GM18861 (cell line): ENCODE results near the gene LGI4.
"Not testable (repeated sequence)": the region's sequence is repeated elsewhere in the genome, so short reads cannot be mapped to it uniquely, and the experiment has no call there.

Experiments used
- ATAC-seq: cut with Tn5 transposase; IDR thresholded peaks from one replicate; pipeline ENCODE4 v1.9.1; 2021; ENCODE audit not compliant: unreplicated experiment

The LGI4 gene

DNA sequence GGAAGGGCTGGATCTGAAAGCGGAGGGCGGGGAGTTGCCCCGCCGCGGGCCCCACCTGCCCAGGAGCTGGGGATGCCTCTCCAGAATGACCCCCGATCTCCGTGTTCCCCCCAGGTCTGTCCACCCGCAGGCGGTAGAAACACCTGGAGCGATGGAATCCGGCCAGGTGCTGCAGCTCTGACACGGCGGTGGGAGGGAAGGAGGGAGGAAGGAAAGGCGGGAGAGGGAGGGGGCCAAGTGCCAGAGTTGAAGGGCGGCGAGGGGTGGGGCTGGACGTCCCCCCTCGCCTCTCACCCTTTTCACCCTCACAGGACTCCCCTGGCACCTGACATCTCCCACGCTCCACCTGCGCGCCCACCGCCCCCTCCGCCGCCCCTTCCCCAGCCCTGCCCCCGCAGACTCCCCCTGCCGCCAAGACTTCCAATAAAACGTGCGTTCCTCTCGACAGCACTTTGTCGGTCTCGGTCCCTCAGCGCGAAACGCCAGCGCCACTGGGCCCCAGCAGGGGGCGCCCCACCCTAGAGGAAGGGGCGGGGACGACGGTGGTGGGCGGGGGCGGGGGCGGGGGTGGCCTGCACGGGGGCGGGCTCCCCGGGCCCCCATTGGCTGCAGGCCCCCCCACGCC lies 7.9 kb upstream of the LGI4 start:
- no peak for ATAC-seq

DNA sequence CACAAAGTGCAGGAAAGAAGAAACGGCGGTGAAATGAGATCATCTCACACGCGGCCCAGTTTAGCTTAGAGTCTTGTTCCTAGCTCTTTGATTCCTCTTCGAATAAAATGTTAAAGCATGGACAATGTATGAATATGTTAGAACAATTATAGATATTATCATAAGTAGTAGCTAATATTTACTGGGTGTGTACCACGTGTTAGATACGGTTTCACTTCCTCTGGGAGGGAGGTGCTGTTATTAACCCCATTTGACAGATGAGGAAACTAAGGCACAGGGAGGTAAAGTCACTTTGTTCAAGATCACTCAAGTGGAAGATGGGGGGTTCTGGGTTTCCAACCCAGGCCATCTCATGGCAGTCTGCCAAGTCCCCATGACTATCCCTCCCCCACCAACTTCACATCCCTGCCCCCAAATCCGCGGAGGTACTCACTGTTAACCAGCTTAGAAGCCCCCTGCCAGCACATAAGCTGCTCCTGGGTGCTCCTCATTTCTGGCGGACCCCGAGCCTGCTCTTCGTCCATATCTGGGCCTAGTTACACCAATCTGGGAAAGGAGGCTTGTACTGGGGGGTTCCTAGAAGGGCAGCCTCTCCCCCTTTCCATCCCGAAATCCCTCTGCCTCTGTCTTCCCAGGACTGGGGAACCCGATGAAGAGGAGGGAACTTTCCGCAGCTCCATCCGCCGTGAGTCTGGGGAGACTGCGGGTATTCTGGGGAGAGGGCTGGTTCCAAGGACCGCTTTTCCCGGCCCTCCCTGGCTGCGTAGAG lies 7.2 kb upstream of the LGI4 start:
- no peak for ATAC-seq

DNA sequence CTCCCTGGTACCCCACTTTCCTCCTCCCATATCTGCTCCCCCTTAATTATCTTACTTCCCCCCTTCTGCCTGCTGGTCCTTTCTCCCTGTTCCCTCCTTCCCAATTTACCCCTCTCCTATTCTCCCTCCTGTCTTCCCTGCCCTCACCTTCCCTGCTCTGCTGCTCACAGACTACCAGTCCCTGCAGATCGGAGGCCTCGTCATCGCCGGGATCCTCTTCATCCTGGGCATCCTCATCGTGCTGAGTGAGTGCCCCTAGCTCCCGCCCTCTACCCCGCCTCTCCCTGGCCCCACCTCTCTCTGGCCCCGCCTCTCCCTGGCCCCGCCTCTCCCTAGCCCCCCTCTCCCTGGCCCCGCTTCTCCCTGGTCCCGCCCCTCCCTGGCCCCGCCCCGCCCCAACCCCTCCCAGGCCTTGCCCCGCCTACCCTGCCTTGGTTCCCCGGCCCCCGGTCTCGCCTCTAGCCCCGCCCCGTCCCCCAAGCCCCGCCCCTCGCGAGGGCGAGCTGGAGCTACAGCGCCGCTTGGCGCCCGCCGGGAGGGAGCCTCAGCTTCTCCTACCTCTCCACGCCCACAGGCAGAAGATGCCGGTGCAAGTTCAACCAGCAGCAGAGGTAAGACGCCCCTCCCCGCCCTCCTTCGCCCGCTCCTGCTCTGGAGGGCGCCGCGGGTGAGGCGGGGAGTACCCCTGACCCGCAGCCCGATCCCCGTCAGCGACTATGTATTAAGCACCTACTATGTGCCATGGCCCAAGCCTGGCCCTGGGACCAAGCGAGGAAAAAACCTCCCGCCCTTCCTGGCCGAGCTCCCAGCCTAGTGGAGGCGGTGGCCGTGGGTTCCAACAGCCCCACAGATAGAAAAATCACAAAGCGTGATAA lies 6.3 kb upstream of the LGI4 start:
- peak; percentile 53 for ATAC-seq

DNA sequence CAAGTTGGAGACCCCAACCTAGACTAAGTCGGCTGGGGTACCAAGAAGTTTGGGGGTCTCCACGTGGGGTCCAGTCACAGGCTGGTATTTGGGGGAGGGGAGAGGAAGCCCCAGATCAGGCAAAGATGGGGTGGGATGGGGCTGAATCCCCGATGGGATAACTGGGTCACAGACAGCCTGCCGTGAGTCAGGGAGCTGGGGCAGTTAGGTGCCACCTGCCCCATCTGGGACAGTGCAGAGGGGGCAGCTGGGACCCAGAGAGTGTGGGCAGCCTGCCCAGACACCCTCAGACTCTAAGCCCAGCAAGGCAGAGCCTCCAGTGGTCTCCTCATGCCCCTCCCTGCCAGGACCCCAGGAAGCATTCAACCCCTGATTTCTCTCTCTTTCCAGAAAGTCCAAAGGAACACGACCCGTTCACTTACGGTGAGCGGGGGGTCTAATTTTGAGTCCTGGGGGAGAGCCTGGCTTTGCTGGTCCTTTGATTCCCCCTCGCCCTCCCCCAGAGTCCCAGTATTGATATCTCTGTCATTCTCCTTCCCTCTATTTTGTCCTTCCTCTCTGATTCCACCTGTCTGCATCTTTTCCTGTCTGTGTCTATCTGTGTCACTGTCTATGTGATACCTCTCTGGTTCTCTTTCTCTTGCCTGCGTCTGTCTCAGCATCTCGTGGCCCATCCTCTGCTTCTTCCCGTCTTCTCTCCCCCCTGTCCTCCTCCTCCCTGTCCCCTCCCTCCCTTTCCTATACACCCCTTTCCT lies 5.5 kb upstream of the LGI4 start:
- no peak for ATAC-seq

DNA sequence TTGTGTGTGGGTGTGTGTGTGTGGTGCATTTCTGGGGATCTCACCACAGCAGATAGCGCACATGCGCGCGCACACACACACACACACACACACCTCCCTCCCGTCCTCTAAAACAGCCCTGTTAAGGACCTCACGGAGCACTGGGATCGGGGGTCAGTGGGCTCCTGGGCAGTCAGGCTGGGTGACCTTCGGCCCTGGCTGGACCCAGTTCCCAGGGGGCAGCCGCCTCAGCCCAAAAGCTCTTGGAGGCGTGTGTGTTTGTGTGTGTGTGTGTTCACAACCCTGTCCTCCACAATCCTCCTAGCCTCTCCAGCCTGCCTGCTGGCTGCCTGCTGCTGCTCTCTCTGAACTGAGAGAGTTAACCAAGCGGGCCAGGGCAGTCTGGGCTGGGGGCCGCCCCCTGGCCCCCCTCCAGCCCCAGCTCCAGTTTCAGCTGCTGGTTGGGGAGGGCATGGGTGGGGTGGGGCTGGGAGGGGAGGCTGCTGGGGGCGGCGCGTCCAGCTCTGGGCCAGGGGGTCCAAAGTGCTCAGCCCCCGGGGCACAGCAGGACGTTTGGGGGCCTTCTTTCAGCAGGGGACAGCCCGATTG lies 3.5 kb upstream of the LGI4 start, which contains the start of gene FXYD1:
TSS of gene FXYD1 (plus strand) at position 520 of the 588 bp plus-strand sequence. CDS start 1,256 bp downstream, outside the sequence.
- ATAC-seq, result no peak

DNA sequence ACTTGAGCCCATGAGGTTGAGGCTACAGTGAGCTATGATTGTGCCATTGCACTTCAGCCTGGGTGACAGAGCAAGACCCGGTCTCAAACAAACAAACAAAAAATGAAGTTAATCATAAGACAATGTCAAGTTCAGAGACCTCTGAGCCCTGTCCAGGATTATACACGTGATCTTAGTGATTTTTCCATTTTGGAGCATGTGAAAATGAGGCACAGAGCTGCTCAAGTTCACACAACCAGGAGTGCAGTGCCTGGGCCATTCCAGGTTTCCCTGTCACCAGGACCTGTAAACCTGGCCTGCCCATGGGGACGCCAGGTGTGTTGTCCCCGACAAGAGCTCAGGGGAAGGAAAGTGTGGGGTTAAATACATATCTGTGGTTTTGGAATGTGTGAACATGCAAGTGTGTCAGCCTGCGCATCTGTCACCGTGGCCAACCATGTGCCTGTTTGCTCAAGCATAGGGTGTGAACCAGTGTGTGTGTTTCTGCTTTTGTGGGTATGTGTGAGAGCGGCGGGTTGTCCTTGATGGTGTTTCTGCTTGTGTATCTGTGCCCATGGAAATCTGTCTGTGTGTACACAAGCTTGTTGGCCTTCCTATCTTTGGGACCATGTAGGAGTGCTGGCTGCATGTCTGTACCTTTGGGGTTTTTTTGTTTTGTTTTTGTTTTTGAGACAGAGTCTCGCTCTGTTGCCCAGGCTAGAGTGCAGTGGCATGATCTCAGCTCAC lies 2.3 kb upstream of the LGI4 start:
- no peak for ATAC-seq

DNA sequence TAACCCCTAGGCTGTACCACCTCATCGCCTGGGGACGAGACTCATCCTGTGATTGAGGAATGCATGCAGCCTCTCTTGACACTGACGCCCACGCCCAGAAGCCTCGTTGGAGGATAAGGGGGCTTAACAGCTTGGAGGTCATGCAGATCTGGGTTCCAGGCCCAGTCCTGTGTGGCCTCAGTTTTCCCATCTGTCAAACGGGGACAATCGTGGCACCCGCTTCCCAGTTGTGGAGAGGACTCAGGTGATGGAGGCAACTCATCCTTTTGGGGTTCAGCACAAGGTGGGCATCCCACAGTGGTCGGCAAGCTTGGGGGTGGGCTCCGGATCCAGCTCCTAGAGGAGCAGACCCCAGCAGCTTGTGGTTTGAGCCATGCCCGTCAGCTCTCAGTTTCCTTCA lies 1.4 kb upstream of the LGI4 start:
- ATAC-seq, result no peak

DNA sequence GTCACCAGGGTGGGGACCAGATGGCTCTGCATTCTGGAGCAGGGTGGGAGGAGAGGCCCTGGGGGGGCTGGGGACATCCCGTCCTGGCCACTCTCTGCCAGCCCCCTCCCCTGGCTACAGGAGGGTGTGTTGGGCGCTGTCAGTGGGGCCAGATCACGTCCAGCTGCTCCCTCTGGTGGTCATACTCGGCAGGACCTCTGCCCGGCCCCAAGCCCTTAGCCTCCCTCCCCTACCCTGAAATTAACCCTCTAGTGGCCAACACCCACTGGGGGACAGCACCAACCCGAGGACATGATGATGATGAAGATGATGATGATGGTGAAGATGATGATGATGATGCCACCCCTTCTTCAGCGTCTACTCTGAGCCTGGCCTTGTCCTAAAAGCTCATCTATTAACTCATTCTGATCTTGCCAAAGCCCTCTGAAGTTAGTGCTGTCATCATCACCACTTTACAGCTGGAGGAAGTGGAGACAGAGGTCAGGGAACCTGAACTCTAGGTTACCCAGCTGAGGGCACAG lies 590 bp upstream of the LGI4 start:
- no peak for ATAC-seq

DNA sequence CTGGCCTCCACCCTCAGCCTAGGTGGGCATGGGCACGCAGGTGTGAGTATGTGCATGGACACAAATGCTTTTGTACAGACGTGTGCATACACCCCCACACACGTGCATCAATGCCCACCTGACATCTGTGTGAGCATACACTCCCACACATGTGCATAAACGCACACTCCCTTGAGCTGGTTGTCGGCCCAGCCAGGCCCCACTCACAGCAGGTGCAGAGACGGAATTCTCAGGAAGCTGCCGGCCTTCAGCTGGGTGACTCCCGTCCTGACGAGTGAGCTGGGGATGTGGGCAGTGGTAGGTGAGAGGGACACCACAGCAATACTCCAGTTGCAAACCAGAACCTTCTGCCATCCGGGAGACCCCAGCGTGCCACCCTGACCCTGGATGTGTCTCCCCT lies 1.0 kb downstream of the LGI4 start:
- ATAC-seq, result no peak

DNA sequence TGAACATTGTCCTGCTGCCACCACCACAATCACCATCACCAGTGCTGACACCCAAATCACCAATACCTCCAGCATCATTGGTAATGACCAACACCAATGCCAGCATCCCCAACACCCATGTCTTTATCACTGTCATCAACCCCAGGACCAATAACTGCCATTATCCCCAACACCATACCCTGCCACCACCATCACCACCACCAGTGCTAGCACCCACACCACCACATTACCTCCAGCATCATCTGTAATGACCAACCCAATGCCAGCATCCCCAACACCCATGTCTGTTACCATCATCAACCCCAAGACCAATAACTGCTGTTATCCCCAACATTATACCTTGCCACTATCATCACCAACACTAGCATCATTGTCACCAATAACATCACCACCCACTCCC lies 2.6 kb downstream of the LGI4 start:
- ATAC-seq, result no peak

DNA sequence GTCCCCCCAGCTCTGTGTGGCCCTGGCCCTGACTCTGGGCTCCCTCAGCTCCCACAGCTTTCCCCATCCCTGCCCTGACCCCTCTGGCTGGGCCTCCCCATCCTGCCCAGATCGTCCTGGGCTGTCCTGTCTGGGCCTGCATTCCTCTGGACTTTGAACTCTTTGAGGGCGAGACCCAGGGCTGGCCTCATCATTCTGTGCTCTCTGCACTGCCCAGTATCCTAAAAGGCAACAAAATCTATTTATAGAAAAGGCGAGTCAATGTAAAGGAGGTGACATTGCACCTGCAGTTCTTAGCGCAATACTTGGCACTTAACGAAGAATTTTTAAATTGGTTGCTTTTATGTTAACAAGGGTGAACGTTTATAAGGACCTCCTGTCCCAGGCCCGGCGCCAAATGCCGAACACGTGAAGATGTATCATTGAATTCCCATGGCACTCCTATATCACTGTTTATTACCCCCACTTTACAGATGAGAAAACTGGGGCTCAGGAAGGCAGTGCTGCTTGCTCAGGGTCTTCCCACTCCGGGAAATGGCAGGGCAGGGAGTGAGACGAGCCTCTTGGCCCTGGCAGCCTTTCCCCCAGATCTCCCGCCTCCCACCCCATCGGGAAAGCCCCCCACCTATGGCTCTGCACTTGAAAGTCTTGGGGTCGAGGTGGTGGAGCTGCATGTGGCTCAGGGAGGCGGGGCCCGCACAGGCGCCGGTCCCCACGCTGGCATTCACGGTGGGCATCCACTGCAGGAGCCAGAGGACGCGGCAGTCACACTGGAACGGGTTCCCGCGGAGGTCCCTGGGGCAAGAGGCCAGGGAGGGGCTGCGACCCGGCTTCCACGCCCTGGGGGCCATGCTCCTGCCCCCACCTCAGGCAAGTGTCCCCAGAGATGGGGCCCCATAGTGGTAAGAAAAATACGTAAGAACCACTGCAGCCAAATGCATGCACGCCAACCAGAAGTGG lies 3.8 kb downstream of the LGI4 start:
- ATAC-seq, result no peak

DNA sequence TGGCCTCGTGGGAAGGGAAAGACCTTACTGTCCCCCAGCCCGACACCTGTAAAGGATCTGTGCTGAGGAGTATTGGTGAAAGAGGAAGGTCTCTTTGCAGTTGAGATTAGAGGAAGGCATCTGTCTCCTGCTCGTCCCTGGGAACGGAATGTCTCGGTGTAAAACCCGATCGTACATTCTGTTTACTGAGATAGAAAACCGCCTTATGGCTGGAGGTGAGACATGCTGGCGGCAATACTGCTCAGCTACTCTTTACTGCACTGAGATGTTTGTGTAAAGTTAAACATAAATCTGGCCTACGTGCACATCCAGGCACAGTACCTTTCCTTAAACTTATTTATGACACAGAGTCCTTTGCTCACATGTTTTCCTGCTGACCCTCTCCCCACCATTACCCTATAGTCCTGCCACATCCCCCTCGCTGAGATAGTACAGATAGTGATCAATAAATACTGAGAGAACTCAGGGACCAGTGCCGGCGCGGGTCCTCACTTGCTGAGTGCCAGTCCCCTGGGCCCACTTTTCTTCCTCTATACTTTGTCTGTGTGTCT lies 5.1 kb downstream of the LGI4 start:
- not testable (repeated sequence) for ATAC-seq

DNA sequence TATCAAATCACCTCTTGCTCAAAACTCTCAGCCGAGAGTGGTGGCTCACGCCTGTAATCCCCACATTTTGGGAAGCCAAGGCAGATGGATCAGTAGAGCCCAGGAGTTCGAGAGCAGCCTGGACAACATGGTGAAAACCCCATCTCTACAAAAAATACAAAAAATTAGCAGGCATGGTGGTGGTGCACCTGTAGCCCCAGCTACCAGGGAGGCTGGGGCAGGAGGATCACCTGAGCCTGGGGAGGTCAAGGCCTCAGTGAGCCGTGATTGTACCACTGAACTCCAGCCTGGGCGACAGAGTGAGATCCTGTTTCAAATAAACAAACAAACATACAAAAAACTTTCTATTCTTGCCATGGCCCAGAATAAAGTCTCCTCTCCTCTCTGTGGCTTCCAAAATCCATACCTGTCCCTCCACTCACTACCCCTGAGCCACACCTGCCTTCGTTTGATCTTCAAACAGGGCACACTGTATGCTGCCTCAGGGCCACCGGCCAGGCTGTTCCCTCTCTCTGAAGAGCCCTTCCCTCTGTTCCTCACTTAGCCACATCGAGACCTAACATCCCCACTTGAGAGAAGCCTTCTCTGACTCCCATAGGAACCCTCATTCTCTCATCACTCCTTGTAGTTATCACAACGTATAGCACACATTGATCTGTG lies 6.3 kb downstream of the LGI4 start:
- ATAC-seq, result no peak

DNA sequence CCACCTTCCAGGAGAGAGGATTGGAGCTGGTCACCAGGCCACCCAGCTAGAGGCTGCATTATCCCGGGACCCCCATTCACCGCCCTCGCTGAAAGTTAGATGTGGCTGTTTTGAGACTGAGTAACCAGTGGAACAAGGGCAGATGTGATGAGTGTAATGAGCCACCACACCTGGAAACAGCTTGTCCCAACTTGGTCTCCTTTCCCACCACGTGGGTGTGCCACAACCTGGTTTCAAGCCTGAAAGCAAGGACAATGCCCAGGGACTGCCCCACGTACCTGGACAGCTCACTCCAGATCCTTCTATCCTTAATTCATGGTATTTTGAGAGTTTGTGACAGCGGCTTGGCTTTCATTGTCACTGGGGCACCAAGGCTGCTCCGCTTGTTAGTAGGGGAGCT lies 7.0 kb downstream of the LGI4 start:
- no peak for ATAC-seq

DNA sequence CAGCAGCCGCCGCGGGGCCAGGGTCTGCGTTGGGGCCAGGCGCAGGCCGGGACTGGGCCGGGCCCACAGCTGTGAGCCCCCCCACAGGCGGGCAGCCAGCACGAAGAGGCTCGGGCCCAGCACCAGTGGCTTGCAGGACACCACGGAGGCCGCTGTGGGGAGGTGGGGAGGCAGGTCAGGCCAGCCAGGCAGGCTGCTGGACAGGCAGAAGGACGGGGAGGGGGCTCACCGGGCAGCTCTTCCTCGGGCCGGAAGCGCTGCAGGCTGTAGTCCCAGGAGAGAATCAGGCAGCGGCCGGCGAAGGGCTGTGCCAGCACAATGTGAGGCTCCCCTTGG lies 8.3 kb downstream of the LGI4 start:
- ATAC-seq, result no peak

DNA sequence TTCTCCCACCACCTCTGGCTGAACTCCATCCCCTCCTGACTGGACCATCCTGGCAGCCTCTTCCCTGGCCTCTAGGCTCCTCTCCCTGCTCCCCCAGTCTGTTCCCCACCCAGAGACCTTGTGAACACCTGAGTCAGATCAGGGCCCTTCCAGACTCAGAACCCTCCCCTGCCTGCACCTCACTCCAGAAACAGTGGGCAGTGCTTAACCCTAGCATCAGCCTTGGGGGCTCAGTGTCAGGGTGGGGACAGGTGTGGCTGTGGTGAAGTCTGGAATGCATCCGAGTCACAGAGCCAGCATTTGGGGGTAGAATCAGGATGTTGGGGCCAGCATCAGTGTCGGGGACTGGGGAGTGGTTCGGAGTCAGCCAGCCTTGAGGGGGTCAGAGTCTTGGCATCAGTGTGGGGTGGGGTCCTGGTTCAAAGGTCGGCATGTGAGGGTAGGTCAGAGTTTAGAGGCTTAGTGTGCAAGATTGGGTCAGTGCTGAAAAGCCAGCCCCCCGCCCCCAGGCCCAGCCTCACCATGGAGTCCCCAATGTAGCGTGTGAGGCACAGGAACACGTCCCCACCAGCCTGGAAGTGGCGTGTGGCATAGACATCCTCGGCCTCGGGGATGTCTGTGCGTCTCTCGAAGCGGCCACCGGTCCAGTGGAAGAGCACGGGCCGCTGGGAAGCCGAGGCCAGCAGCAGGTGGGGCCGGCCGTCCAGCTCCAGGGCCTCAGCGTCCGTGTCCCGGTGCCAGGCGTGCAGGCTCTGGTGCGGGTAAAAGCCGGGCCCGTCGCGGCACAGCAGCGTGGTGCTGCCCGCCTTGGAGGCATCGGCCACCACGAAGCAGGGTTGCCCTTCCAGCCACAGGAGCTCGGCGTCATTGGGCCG lies 8.9 kb downstream of the LGI4 start:
- ATAC-seq, result no peak

DNA sequence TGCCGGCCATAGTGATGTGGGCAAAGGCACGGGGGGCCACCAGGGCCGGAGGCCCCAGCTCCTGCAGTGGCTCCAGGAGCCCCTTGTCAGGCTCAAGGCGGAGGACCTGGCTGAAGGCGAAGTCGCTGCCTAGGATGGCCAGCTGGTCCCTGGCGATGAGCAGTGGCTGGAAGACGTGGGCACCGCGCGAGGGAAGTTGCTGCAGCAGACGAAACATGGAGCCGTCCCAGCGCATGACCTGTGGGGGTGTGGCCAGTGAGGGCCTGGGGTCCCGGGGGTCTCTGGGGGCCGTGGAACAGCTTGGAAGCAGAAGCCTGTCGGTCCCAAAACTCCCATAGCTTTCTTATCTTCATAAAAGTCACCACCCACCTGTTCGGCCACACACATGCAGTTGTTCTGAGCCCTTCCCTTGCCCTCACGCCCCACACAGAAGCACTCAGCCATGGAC lies 9.6 kb downstream of the LGI4 start:
- no peak for ATAC-seq
